Suprapubic skin (tissue), 4 donors: ENCODE results near the gene MYEOV.

Experiments used
- POLR2A ChIP-seq, 2 donors: fragments of 450-650 bp; IDR thresholded peaks; one replicate each; pipeline ENCODE4 v1.6.1; 2017; ENCODE audit warnings: antibody characterized with exemption in 2 of 2, mild to moderate bottlenecking in 2 of 2, moderate library complexity in 2 of 2
- POLR2AphosphoS5 ChIP-seq, 3 donors: sonication (generic); formaldehyde crosslinking; IDR thresholded peaks; one replicate each; pipeline ENCODE4 v1.6.1; 2017; ENCODE audit warnings: antibody characterized with exemption in 3 of 3
- TF ChIP-seq, protein P1 (sequence below), 2 donors: fragments of 200-600 bp in 1 of 2; fragments of 450-650 bp in 1 of 2; sonication (generic) in 1 of 2; IDR thresholded peaks; one replicate each; pipeline ENCODE4 v1.5.1; 2016 to 2019; ENCODE audit warnings: antibody characterized with exemption in 2 of 2, mild to moderate bottlenecking in 1 of 2, moderate library complexity in 1 of 2

DNA sequence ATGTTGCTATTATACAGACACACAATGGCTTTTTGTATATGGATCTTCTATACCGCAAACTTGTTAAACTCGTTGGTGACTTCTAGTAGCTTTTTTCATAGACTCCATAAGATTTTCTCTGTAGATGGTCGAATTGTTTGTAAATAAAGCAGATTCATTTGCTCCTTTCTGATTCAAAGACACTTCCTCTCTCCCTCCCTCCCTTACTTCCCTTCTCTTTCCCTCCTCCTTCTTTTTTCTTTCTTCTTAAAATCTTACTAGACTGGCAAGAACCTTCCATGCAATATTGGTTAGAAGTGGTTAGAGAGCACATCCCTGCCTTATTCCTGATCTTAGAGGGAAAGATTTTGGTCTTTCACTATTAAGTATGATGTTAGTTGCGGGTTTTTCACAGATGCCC lies 36.4 kb downstream of the MYEOV start:
- TF ChIP-seq, protein P1, sequence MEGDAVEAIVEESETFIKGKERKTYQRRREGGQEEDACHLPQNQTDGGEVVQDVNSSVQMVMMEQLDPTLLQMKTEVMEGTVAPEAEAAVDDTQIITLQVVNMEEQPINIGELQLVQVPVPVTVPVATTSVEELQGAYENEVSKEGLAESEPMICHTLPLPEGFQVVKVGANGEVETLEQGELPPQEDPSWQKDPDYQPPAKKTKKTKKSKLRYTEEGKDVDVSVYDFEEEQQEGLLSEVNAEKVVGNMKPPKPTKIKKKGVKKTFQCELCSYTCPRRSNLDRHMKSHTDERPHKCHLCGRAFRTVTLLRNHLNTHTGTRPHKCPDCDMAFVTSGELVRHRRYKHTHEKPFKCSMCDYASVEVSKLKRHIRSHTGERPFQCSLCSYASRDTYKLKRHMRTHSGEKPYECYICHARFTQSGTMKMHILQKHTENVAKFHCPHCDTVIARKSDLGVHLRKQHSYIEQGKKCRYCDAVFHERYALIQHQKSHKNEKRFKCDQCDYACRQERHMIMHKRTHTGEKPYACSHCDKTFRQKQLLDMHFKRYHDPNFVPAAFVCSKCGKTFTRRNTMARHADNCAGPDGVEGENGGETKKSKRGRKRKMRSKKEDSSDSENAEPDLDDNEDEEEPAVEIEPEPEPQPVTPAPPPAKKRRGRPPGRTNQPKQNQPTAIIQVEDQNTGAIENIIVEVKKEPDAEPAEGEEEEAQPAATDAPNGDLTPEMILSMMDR (IDR thresholded peaks at IDR 0.05) = no peak
- TF ChIP-seq POLR2AphosphoS5 (IDR thresholded peaks at IDR 0.05) (no peak), POLR2A (IDR thresholded peaks at IDR 0.05) (no peak)
